RKO (cell line): ENCODE measurements around the gene ARRDC2.
"Not testable (repeated sequence)": the region's sequence is repeated elsewhere in the genome, so short reads cannot be mapped to it uniquely, and the experiment has no call there.

ENCODE experiments used
- DNase-seq: peaks from one replicate; pipeline ENCODE4 v3.0.0-alpha.2; 2016; ENCODE audit warnings: low spot score

The ARRDC2 gene

GRCh38 chr19:18007917-18008673, at the start of gene ARRDC2:
Gene ARRDC2, plus strand, starts transcription at chr19:18008170. Its CDS starts 141 bp downstream, at chr19:18008311.
- no peak for DNase-seq

DNA sequence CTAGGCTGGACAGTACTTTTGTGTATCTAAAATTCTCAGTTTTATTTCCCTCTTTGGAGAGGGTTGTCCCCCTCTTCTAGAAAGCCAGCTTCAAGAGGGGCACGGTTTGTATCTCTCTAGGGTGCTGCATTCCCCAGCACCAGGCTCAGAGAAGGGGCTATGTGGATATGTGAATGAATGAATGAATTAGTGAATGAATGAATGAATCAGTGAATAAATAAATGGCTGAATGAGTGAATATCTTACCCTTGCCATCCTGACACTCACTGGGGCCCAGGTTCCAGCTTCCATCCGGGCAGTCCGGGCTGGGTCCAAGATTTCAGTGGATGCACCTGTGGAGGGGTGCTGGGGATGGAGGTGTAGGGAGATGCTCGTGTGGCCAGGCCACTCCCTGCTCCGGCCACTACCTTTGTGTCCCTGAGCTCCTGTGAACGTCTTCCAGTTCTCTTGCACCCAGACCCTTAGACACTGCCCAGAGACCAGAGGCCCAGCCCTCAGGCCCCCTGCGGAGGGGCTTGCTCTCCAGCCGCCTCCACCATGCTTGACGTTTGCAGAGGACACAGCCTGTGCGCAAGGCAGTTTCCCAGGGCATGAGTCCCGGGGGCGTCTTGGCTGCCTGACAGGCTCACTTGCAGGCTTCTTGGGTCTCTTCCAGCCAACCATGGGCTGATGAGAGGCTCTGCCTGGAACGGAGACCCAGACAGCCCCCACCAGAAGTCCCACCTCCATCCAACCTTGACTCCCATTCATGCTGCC, 43.9 kb upstream of the ARRDC2 start:
- no peak for DNase-seq

GRCh38 chr19:17965370-17966128, 42.4 kb upstream of the ARRDC2 start:
- no peak for DNase-seq

DNA sequence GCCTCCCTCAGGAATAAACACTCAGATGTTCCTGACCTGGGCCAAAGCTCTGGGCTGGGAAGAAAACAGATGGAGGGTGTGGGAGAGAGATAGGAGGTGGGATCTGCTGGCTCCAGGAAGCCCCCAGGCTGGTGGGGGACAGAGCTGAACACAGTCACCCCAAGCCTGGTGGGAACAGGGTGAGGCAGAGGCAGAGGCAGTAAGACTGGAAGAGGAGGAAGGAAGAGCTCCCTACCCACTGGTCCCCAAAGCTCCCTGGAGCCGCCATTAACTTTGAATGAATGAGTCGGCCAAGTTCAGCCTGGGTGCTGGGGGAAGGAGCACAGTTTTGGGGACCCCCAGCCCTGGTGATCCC, 41.9 kb upstream of the ARRDC2 start:
- no peak for DNase-seq

- DNase-seq = no peak
These were observed 41.3 kb upstream of the ARRDC2 start, which contains the start of gene KCNN1 for GRCh38 chr19:17966550-17967256. Gene KCNN1, plus strand, starts transcription at chr19:17967107. Its CDS starts 6,782 bp downstream, at chr19:17973889.

GRCh38 chr19:17967257-17968051, 40.5 kb upstream of the ARRDC2 start:
- no peak for DNase-seq

DNA sequence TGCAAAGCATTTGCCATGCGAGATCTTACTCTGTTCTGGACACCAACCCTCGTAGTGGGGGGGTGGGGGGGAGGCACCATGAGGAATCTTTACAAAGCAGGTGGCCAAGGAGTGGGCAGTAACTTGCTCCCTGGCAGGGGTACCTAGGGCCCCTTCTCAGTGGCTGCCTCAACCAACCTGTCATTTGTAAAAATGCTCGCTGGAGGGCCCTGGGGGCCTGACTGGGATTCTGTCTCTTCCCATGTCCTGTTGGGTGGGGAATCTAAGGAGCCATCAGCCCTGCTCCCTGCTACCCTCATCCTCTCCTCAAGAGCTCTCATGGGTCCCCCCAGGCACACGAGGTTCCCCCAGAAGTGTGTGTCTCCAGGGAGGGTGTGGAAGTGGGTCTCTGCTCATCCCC, 39.6 kb upstream of the ARRDC2 start:
- DNase-seq = no peak

GRCh38 chr19:17969096-17969792, 38.7 kb upstream of the ARRDC2 start:
- no peak for DNase-seq

DNA sequence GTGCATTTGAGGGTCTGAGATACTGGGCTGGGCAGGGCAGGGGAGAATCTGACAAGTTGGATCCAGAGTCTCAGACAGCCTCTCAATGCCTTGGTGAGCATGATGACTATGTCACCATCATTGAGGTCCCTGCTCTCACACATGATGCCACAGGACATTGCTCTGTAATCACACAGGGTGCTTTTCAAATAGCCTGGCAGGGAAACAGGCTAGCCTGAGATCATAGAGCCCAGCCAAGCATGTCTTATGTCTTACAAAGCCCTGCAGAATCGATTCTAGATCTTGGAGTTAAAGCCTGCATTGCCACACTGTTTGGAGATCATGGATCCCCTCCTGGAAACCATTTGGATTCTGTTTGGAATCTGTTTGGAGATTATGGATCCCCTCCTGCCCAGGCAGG, 35.7 kb upstream of the ARRDC2 start:
- DNase-seq = no peak

GRCh38 chr19:17973759-17974158, 34.2 kb upstream of the ARRDC2 start:
- DNase-seq = no peak

DNA sequence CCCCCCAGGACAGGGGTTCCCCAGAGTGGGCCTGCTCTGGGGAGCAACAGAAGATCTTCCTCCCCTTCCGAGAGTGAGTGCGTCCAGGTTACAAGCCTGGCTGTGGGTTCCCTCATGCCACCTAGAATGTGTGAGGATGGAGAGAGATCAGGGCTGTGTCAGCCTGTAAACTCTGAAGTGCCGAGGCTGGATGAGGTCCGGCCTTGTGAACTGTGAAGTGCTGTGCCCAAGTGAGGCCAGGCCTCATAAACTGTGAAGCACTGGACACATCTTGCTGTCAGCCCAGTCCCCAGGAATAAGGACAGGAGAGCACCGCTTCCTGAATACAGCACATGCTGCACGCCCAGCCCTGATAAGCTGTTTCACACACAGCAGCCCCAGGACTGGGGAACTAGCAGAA, 33.4 kb upstream of the ARRDC2 start:
- DNase-seq = no peak

GRCh38 chr19:17975032-17975431, 32.9 kb upstream of the ARRDC2 start:
- DNase-seq = no peak

DNA sequence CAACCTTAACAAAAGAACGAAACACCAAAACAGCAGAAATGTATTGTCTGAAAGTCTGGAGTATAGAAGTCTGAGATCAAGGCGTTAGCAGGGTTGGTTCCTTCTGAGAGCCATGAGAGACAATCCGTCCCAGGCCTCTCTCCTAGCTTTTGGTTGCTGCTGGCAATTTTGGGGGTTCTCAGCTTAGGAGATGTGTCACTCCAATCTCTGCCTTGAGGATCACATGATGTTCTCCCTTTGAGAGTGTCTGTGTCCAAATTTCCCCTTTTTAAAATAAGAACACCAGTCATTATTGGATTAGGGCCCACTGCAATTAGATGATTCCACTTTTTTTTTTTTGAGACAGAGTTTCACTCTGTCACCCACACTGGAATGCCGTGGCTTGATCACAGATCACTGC, 30.9 kb upstream of the ARRDC2 start:
- no peak for DNase-seq

DNA sequence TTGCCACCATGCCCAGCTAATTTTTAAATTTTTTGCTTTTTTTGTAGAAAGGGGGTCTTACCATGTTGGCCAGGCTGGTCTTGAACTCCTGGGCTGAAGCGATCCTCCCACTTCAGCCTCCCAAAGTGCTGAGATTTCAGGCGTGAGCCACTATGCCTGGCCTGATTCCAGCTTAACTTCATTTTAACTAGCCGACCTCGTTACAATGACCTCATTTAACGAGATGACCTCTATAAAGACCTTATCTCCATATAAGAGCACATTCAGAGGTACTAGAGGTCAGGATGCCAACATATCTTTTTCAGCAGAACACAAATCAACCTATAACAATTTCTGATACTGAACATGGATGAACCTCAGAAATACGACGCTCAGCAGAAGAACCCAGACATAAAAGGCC, 30.5 kb upstream of the ARRDC2 start:
- DNase-seq = no peak

- DNase-seq = no peak
These were observed 26.4 kb upstream of the ARRDC2 start for GRCh38 chr19:17981611-17982010.

DNA sequence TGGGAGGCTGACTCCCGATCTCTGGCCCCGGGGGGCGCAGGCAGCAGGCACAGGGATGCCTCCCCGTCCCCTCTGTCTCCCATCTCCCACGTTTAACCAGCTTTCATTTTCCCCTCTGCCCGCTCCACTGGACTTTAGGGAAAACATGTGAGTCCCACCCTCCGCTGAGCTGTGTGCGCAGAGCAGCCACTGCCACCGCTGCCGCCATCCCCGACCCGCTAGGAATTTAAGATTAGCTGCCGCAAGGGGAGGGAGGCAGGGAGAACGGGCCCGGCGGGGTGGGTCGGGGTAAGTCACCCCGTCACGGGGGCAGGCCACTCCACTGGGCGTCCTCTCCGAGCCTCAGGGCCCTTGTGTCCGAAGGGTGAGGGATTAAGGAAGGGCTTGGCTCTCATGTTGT, 25.5 kb upstream of the ARRDC2 start:
- DNase-seq = no peak

GRCh38 chr19:17985037-17985818, 22.7 kb upstream of the ARRDC2 start:
- DNase-seq = no peak

DNA sequence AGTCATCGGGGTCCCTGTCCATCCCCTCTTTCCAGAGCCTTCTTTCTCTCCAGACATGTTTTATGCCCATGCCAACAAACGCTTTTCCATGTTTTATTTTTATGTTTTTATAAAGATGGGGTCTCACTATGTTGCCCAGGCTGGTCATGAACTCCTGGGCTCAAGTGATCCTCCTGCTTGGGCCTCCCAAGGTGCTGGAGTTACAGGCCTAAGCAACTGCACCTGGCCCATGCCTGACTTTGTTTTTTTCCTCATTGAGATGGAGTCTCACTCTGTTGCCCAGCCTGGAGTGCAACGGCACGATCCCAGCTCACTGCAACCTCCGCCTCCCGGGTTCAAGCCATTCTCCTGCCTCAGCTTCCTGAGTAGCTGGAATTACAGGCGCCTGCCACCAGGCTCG, 21.4 kb upstream of the ARRDC2 start:
- DNase-seq = not testable (repeated sequence)

DNA sequence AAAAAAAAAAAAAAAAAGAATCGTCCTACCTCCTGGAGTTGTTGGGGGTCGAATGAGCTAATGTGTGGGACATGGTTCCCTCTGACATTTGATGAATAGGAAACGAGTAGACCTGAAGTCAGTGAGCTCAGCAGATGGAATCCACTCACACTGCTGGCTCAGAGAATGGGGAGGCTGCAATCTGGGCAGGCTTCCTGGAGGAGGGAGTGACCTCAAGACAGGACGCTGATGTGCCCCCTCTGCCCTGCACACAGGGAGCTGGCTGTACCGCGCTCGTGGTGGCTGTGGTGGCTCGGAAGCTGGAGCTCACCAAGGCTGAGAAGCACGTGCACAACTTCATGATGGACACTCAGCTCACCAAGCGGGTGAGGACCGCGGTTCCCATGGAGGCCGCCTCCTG, 19.8 kb upstream of the ARRDC2 start:
- DNase-seq = no peak
